G401.6 (cell line): Measurements from ENCODE around the gene MPPED1.

Experiments
- FAIRE-seq: peaks from 2 replicates; lab custom pipeline; 2012; peaks lifted over from hg19 to GRCh38; lab: Jason Lieb, UNC

Gene MPPED1

DNA sequence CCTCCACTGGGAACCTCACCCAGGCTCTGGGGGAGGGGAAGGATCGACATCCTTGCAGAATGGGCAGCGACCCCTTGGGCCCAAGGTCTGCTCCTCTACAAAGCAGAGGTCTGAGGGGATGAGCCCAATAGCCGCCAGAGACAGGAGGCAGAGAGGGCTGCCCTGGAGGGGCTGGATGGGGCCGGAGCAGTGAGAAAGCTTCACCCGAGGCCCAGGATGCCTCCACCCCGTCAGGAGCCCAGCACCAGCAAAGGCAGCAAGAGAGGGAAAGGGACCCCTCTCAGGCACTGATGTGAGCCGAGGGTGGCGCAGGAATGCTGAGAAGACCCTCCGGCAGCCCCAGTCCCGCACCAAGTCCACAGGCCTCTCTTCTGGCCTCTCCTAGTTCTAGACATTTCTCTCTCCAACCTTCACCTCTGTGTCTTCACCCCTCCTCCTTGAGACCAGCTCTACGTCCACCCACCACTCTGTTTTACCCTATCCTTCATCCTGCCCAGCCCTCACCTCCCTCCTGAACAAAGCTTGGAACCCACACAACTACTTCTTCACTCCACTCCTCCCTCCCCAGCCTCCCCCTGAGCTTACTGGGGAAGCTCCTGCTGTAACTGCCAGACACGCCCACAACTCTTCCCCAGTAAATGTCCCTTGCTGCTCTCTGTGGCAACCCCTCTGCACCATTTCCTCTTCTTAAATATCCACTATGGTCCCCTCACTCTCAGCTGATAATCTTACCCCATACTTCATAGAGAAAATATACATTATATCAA, 131.9 kb downstream of the MPPED1 start:
- no peak for FAIRE-seq

DNA sequence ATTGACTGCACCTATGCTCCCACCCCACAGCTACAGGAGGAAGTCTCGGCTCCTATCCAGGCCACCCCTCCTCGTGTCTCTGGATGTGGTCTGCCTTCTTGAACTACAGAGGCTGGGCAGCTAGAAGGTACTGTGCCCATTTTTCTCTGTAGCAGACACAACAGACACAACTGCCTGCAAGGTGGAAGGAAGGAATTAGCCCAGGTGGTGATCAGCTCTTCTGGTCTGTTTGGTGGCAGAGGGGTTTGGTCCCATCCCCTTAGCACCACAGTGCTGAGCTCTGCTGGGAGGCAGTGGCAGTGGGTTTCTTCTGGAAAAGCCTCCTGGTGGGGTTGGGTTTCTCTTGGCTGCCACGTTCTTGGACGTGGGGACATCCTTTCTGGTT, 132.5 kb downstream of the MPPED1 start:
- FAIRE-seq = no peak

DNA sequence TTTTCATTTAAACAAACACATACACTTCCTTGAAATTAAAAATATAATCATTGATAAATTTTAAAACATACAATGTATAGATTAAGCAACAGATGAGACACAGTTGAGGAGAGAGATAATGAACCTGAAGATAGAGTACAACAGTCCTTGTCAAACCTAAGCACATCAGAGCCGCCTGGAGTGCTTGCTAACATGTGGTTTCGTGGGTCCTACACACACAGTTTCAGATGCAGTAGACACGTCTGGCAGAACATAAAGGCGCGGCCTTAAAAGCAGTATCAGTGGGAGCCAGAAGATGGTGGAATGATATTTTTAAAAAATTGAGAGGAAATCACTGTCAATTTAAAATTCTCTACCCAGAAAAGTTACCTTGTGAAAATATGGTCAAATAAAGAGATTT, 134.4 kb downstream of the MPPED1 start:
- FAIRE-seq = no peak

DNA sequence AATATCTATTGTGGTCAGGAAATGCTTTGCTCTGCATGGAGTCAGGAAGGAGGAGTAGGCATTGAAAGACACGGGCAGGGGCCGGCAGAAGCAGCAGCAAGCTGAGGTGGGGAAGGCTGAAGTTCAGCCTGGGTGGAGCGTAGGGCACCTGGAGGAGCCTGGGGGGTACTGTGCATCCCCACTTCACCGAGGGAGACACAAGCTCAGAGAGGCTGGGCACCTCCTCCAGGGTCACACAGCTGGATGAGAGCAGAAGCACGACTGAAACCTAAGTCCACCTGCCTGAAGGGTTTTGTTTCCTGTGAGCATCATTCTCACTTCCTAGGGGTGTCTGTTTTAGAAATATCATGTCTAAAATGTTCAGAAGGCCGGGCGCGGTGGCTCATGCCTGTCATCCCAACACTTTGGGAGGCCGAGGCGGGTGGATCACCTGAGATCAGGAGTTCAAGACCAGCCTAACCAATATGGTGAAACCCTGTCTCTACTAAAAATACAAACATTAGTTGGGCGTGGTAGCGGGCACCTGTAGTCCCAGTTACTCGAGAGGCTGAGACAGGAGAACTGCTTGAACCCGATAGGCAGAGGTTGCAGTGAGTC, 138.3 kb downstream of the MPPED1 start:
- FAIRE-seq = no peak

DNA sequence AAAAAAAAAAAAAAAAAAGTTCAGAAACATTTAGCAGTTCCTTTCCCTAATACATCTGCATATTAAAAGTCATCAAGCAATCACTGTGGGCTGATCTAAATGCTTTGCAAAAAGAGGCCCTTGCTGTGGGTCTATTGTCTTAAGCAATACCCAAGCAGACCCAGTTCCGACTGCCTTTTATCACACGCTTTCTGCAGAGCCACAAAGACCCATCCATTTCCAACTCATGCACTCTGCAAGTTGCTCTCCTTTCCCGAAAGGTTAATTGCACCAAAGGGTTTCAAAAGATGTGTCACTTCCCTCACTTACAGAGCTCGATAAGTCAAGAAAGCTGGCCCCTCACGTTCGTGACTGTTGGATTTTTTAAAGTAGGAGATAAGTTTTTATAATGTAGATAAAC, 138.9 kb downstream of the MPPED1 start:
- FAIRE-seq = no peak

DNA sequence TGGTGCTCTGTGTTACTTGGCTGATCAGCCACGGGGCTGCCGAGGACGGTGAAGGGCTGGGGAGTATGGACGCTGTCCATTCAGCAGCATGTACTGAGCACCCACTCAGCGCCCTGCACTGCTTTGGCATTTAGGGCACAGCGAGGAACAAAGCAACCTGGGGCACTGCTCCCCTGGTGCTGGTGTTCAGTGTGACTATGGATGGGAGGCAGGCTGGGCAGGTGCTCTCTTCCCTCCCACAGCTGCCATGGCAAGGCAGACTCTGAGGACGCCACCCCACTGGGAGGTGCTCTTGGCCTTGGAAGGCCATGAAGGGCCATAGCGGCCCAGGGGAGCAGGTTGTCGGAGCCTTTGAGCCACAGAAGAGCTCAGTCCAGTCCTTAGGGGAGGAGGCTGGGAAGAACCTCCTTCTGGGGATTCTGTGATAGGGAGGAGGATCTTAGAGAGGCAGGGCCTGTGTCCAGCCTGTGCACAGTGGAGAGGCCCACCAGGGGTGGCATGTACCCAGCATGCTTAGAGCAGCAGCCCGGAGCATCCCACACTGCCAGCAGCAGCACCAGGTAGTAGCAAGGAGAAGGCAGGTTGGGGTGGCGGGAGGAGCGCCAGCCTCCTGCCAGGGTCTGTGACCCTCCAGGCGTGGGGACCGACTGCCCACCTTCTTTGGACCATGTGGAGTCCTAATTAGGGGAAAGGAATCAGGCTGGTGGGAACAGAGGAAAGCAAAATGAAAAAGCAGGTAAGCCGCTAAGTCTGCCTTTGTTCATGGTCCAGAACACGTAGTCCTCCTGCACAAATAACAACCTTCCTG, 141.8 kb downstream of the MPPED1 start:
- FAIRE-seq = no peak

DNA sequence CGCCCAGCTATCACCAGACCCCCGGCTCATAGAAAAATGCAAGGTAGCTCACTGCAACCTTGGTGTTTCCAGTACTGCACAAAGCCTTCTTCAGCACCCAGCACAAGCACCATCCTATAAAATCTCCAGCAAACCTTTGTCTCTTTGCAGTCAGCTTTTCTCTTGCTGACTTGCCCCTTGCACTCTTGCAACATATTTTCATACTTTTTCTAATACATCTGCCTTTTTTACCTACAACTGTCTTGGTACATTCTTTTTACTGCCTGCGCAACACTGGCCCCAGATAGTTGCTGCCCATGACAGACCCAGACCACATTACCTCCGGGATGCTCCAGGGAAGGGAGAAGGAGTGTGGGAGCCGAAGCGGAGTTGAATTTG, 142.4 kb downstream of the MPPED1 start:
- FAIRE-seq = no peak

DNA sequence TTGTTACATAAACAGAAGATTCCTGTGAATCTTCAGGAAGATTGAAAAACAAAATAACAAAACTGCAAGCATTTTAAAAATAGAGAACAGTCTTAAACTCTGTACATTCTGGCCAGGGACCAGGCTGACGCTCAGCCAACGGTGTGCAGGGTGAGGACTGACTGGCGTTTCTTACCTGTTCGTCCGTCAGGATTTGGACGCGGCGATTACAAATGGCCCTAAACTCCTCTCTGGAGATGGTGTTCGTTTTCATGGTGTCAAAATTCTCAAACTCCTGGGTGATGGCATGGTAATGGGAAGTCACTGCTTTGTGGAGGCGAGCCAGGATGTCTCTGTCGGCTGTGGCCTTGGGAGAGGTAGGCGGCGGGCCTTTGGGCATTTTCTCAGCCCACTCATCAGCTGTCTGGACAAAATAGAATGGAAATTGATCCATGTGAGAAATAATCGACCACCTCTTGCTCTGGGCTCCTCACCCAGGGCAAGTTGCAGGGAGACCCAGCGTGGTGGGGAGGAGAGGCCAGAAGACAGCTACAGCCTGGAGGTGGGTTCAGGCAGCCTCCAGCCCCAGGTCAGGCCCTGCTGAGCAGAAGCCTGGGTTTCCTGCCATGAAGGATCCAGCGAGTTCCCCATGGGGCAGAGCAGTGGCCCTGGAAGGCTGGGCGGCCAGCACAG, 143.0 kb downstream of the MPPED1 start:
- FAIRE-seq = no peak

DNA sequence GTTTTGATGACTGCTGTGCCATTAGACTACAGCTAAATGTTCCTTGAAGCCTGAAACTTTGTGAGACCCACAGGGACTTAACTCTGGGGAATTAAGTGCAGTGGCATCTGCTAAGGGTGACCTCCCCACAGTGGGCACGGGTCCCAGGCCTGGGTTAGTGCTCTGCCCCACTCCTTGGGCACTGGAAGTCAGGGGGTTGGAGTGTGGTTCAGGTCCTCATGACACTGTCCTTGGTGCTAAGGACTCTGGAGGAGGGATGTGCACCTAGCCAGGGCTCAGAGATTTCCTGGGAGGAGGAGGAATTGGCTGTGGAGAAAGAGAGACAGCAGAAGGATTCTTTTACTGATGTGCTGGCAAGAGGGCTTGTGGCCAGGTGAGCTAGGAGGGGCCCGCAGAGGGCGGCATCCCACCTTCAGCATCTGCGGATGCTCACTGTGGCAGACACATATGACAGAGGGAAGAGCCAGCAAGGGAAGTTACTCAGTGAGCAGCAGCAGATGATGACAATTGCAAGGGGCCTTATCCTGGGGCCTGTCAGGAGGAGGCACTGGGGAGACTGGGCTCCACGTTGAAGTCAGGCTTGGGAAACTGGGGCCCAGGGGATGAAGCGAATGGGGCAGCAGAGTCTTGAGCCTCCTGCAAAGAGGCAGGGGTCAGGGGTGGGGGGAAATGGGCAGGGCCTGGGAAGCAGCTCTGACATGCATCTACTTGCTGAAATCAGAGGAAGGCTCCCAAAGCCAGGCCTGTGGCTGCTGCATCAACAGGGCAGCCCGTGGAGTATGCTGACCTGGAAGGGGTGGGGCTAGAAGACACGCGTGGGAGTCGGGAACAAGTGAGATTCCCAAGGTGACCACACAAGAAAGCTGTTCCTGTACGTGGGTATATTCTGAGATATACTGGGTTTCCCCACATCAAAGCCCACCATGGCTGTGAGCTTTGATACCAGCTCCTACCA, 144.0 kb downstream of the MPPED1 start:
- no peak for FAIRE-seq
